GM23248 (cell line): ENCODE data around the gene GALK2. TPM values are rescaled to one million over a fixed set of nuclear protein-coding genes. Genes with fewer than 3 reads are reported as not detected.

ENCODE experiments used
- DNase-seq: peaks from one replicate; pipeline ENCODE4 v3.0.0-alpha.2; 2015
- H2AFZ ChIP-seq: fragments of 200-600 bp; sonication (generic); 2 replicates; pipeline ENCODE4 v1.6.1; 2016; ENCODE audit warnings: antibody characterized with exemption
- H3F3A ChIP-seq: fragments of 200-600 bp; sonication (generic); 2 replicates; pipeline ENCODE4 v1.6.1; 2016; ENCODE audit warnings: mild to moderate bottlenecking, antibody characterized with exemption, mixed run types; ENCODE audit not compliant: insufficient read depth
- H3K27ac ChIP-seq: fragments of 200-600 bp; sonication (generic); 2 replicates; pipeline ENCODE4 v1.5.1; 2016; ENCODE audit warnings: mild to moderate bottlenecking
- H3K27me3 ChIP-seq: fragments of 200-600 bp; sonication (generic); replicated peaks from 2 replicates; pipeline ENCODE4 v1.6.1; 2016; ENCODE audit warnings: mild to moderate bottlenecking; ENCODE audit not compliant: insufficient read depth
- H3K36me3 ChIP-seq: fragments of 200-600 bp; sonication (generic); 2 replicates; pipeline ENCODE4 v1.6.1; 2016; ENCODE audit warnings: low read depth, mild to moderate bottlenecking
- H3K4me1 ChIP-seq: fragments of 200-600 bp; sonication (generic); 2 replicates; pipeline ENCODE4 v1.6.1; 2016; ENCODE audit warnings: mild to moderate bottlenecking; ENCODE audit not compliant: insufficient read depth
- H3K4me2 ChIP-seq: fragments of 200-600 bp; sonication (generic); one replicate; pipeline ENCODE4 v1.6.1; 2016; ENCODE audit warnings: mild to moderate bottlenecking; ENCODE audit not compliant: unreplicated experiment
- H3K4me3 ChIP-seq: fragments of 200-600 bp; sonication (generic); 2 replicates; pipeline ENCODE4 v1.5.1; 2016; ENCODE audit warnings: mild to moderate bottlenecking
- H3K79me2 ChIP-seq: fragments of 200-600 bp; sonication (generic); 2 replicates; pipeline ENCODE4 v1.6.1; 2016; ENCODE audit warnings: mild to moderate bottlenecking; ENCODE audit not compliant: insufficient read depth
- H3K9ac ChIP-seq: fragments of 200-600 bp; sonication (generic); 2 replicates; pipeline ENCODE4 v1.6.1; 2016; ENCODE audit warnings: mild to moderate bottlenecking
- H3K9me2 ChIP-seq: fragments of 200-600 bp; sonication (generic); 2 replicates; pipeline ENCODE4 v1.6.1; 2016; ENCODE audit warnings: mixed run types, mild to moderate bottlenecking, moderate library complexity; ENCODE audit not compliant: insufficient read depth
- H3K9me3 ChIP-seq: fragments of 200-600 bp; sonication (generic); one replicate; pipeline ENCODE4 v1.6.1; 2017; ENCODE audit warnings: low read depth
- H4K20me1 ChIP-seq: fragments of 200-600 bp; sonication (generic); 2 replicates; pipeline ENCODE4 v1.6.0; 2016; ENCODE audit not compliant: insufficient read depth
- EZH2 ChIP-seq: fragments of 200-600 bp; sonication (generic); IDR thresholded peaks from 2 replicates; pipeline ENCODE4 v1.6.1; 2018; ENCODE audit warnings: antibody characterized with exemption, mild to moderate bottlenecking; ENCODE audit not compliant: insufficient read depth, poor library complexity, severe bottlenecking
- EZH2phosphoT487 ChIP-seq: fragments of 200-600 bp; sonication (generic); IDR thresholded peaks from 2 replicates; pipeline ENCODE4 v1.6.1; 2018; ENCODE audit warnings: antibody characterized with exemption, moderate library complexity, mild to moderate bottlenecking, low read depth; ENCODE audit not compliant: insufficient read depth
- WGBS, 2 experiments: methylation state at CpG; one replicate each; pipeline ENCODE4 v1.1.6; 2015 to 2017; ENCODE audit warnings: low lambda C conversion rate in 2 of 2, low coverage in 1 of 2; ENCODE audit errors: missing lambda C conversion rate in 2 of 2; 5-methylcytosine and 5-hydroxymethylcytosine counted together
- in situ Hi-C: fragments of 300-500 bp; cut with MboI; formaldehyde crosslinking; loops from 2 replicates; pipeline ENCODE4 v1.15.0; 2020
- polyA plus RNA-seq: library from polyadenylated mRNA; unstranded; fragments of >200 nt; fragmentation: Nextera tagmentation; extraction: Ambion mirVana; gene quantifications from 2 replicates; pipeline ENCODE4 v1.2.1, GENCODE V29; 2016
- total RNA-seq: library from RNA; depleted of rRNA; stranded (reverse); fragments of >200 nt; shearing (Covaris generic); gene quantifications from 2 replicates; pipeline ENCODE4 v1.2.3, GENCODE V29; 2014

Gene GALK2
- total and polyA plus RNA-seq, 2 experiments from 2014 or later, result 19.7 to 31.8 TPM

DNA sequence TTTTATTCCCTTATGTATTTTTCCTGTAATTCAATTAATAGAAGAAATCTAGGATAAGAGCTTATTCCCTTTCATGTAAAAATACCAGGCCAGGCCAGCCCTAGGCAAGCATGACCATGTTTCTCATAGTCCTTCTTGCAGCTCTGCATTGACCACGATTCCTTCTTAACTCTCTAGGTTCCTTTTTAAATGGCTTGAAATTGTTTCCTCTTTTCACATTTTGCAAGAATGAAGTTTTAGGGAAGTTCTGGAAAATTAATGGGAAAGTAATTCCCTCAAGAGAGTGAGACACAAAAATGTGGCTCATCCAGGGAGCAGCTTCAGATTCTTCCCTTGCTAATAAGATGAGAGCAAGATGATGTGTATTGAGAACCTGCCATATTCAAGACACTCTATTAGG lies 136.5 kb downstream of the GALK2 start:
- H2AFZ ChIP-seq, result no peak overlapping the region
- TF ChIP-seq EZH2phosphoT487, result no peak
- TF ChIP-seq EZH2, result no peak
- no peaks in the 10 kb centered on the region for H3K9me3 ChIP-seq
- H3F3A ChIP-seq, result no peaks in the 10 kb centered on the region
- in situ Hi-C loops, result no loop called here
- H3K79me2 ChIP-seq, result peaks cover 31% of the 10 kb centered on the region
- H3K27ac ChIP-seq, result no peak overlapping the region
- H3K4me1 ChIP-seq, result peaks cover 4% of the 10 kb centered on the region
- no peaks in the 10 kb centered on the region for H3K9me2 ChIP-seq
- H3K27me3 ChIP-seq, result no peaks in the 10 kb centered on the region
- H3K9ac ChIP-seq, result no peak overlapping the region
- peaks cover 26% of the 10 kb centered on the region for H3K36me3 ChIP-seq
- no peak overlapping the region for H3K4me2 ChIP-seq
- H3K4me3 ChIP-seq, result no peak overlapping the region
- WGBS, 2 experiments, result 89 to 98% methylated on average over 1 of the region's 1 CpG
- DNase-seq, result no peak
- 0 out of 2 replicates have a peak, but pooled peaks cover 4% of the 10 kb centered on the region for H4K20me1 ChIP-seq

GRCh38 chr15:49308686-49309085 lies 138.6 kb downstream of the GALK2 start:
- Histone ChIP-seq H3K27ac (no peak overlapping the region), H4K20me1 (no peaks in the 10 kb centered on the region), H3K9me3 (no peaks in the 10 kb centered on the region), H3K9ac (no peak overlapping the region), H3K27me3 (no peaks in the 10 kb centered on the region), H3K4me1 (peaks cover 5% of the 10 kb centered on the region; the same call in 1 of the 2 replicates), H2AFZ (no peak overlapping the region), H3K79me2 (peaks cover 17% of the 10 kb centered on the region), H3K9me2 (no peaks in the 10 kb centered on the region), H3K4me2 (no peak overlapping the region), H3K4me3 (no peak overlapping the region), H3F3A (peaks cover 12% of the 10 kb centered on the region), H3K36me3 (peaks cover 26% of the 10 kb centered on the region)
- no peak for DNase-seq
- TF ChIP-seq EZH2phosphoT487, result no peak
- TF ChIP-seq EZH2, result no peak
- in situ Hi-C loops, result no loop called here
- 85 to 91% methylated on average over 2 of the region's 2 CpGs for WGBS, 2 experiments

GRCh38 chr15:49309889-49310288 lies 139.8 kb downstream of the GALK2 start:
- TF ChIP-seq EZH2 (no peak), EZH2phosphoT487 (no peak)
- DNase-seq, result no peak
- Histone ChIP-seq H3K27me3 (no peaks in the 10 kb centered on the region), H3K79me2 (peaks cover 17% of the 10 kb centered on the region), H3F3A (peaks cover 18% of the 10 kb centered on the region), H3K4me1 (peaks cover 11% of the 10 kb centered on the region), H3K9me3 (no peaks in the 10 kb centered on the region), H3K27ac (no peak overlapping the region), H3K4me3 (no peak overlapping the region), H3K9ac (no peak overlapping the region), H2AFZ (no peak overlapping the region), H3K36me3 (peaks cover 16% of the 10 kb centered on the region), H4K20me1 (no peaks in the 10 kb centered on the region), H3K4me2 (no peak overlapping the region), H3K9me2 (no peaks in the 10 kb centered on the region)
- in situ Hi-C loops, result no loop called here

- in situ Hi-C loops, result no loop called here
- Histone ChIP-seq H3K27me3 (no peaks in the 10 kb centered on the region), H3K36me3 (peaks cover 5% of the 10 kb centered on the region; the same call in 1 of the 2 replicates), H2AFZ (no peak overlapping the region), H3K9me3 (no peaks in the 10 kb centered on the region), H3K4me1 (peaks cover 18% of the 10 kb centered on the region), H3K4me3 (no peak overlapping the region), H3K9ac (no peak overlapping the region), H3K79me2 (peaks cover 10% of the 10 kb centered on the region), H3K9me2 (no peaks in the 10 kb centered on the region), H3K27ac (peak overlapping the region; percentile 32), H4K20me1 (no peaks in the 10 kb centered on the region), H3F3A (peaks cover 18% of the 10 kb centered on the region), H3K4me2 (peak overlapping the region; percentile 57)
- WGBS, 2 experiments, result 90 to 95% methylated on average over 1 of the region's 1 CpG
- no peak for TF ChIP-seq EZH2
- peak; percentile 92 for DNase-seq
These were observed 143.6 kb downstream of the GALK2 start for GRCh38 chr15:49313650-49314049.

DNA sequence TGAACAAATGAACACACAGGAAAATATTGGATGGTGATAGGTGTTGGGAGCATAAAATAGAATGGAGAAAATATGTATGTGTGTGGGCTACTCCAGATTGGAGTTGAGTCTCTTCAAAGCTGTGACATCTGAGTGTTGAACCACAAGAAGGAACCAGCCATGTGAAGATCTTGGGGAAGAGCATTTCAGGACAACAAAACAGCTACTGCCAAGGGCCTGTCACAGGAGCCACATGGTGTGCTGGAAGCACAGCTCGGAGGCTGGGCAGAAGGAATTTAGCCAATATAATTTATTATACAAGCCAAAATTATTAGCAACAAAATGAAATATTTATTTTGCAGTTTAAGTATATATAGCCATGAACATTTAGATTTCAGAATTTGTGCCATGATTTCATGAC lies 144.7 kb downstream of the GALK2 start:
- H3F3A ChIP-seq, result peaks cover 18% of the 10 kb centered on the region
- peaks cover 10% of the 10 kb centered on the region for H3K79me2 ChIP-seq
- in situ Hi-C loops, result no loop called here
- H4K20me1 ChIP-seq, result no peaks in the 10 kb centered on the region
- no peaks in the 10 kb centered on the region for H3K9me2 ChIP-seq
- no peak for TF ChIP-seq EZH2phosphoT487
- no peak for TF ChIP-seq EZH2
- H3K9me3 ChIP-seq, result no peaks in the 10 kb centered on the region
- H3K9ac ChIP-seq, result no peak overlapping the region
- no peak overlapping the region for H3K4me2 ChIP-seq
- H3K27ac ChIP-seq, result no peak overlapping the region
- DNase-seq, result no peak
- H3K27me3 ChIP-seq, result no peaks in the 10 kb centered on the region
- H3K4me3 ChIP-seq, result no peak overlapping the region
- H3K36me3 ChIP-seq, result peaks cover 5% of the 10 kb centered on the region; the same call in 1 of the 2 replicates
- no peak overlapping the region for H2AFZ ChIP-seq
- 79 to 85% methylated on average over 1 of the region's 1 CpG for WGBS, 2 experiments
- H3K4me1 ChIP-seq, result peaks cover 18% of the 10 kb centered on the region
